Left lung (tissue), 10 donors: ENCODE measurements around the gene TSLP. TPM values are rescaled to one million over a fixed set of nuclear protein-coding genes. Genes with fewer than 3 reads are reported as not detected.

Source experiments
- ATAC-seq: fragments of 200-7000 bp; cut with Tn5 transposase; one replicate; pipeline ENCODE4 v1.9.1; 2020; ENCODE audit warnings: moderate library complexity
- DNase-seq, 4 donors: peaks; one replicate each; pipeline ENCODE4 v3.0.0-alpha.2; 2013 to 2020
- H3K27ac ChIP-seq, 2 donors: fragments of 200-600 bp; sonication (generic) in 1 of 2; one replicate each; pipeline versions ENCODE4 v1.5.0 to v1.8.0; 2020 to 2021
- H3K27me3 ChIP-seq, 2 donors: fragments of 200-600 bp; sonication (generic) in 1 of 2; one replicate each; pipeline versions ENCODE4 v1.5.0 to v1.8.0; 2020 to 2021
- H3K36me3 ChIP-seq, 2 donors: fragments of 200-600 bp; sonication (generic) in 1 of 2; one replicate each; pipeline versions ENCODE4 v1.5.0 to v1.8.0; 2020 to 2021
- H3K4me1 ChIP-seq, 2 donors: fragments of 200-600 bp; one replicate each; pipeline ENCODE4 v1.8.0; 2021
- H3K4me3 ChIP-seq, 2 donors: fragments of 200-600 bp; sonication (generic) in 1 of 2; one replicate each; pipeline versions ENCODE4 v1.5.0 to v1.8.0; 2020 to 2021; ENCODE audit warnings: mild to moderate bottlenecking in 1 of 2
- H3K9me3 ChIP-seq, 2 donors: fragments of 200-600 bp; sonication (generic) in 1 of 2; one replicate each; pipeline versions ENCODE4 v1.5.0 to v1.8.0; 2020 to 2021
- CTCF ChIP-seq, 2 donors: fragments of 200-600 bp; sonication (generic) in 1 of 2; IDR thresholded peaks; one replicate each; pipeline versions ENCODE4 v1.5.0 to v1.8.0; 2021; ENCODE audit warnings: antibody characterized with exemption in 2 of 2
- intact Hi-C, 2 donors: fragments of 100-400 bp; cut with DNase I; formaldehyde crosslinking; loops; one replicate each; pipeline versions ENCODE4 v1.11.2 to v1.14.2; 2022
- polyA plus RNA-seq, 6 donors: library from polyadenylated mRNA; unstranded; fragments of 120-200 nt; gene quantifications; one replicate each; pipeline ENCODE4 v1.2.1, GENCODE V29; 2013; ENCODE audit not compliant: insufficient read length in 6 of 6
- total RNA-seq, 2 donors: library from RNA; stranded (reverse); fragmentation: NEBNext Ultra II Directional; extraction: Animal tissue kit (Norgen Biotek cat#: 25700); gene quantifications; one replicate each; pipeline ENCODE4 v1.2.1, GENCODE V29; 2021
- donor health status: DM: no; HTN: yes; CAD: no.
- donor health status: DM: no; HTN: no; CAD: no.

The TSLP gene
- total and polyA plus RNA-seq, 8 donors: 0.60 to 2.0 (median 0.90) TPM

- H3K36me3 ChIP-seq: peaks cover 0 to 84% of the 10 kb centered on the region in 2 donors
- H3K4me1 ChIP-seq: no peaks in the 10 kb centered on the region
- no peak overlapping the region for H3K4me3 ChIP-seq
- no peaks in the 10 kb centered on the region for H3K9me3 ChIP-seq
- H3K27me3 ChIP-seq: no peaks in the 10 kb centered on the region
- H3K27ac ChIP-seq: no peak overlapping the region
- no peak for ATAC-seq
- no peak for DNase-seq
- no peak for TF ChIP-seq CTCF (IDR thresholded peaks at IDR 0.05)
- intact Hi-C loops: no loop called here
Measured at GRCh38 chr5:111124793-111125192, 53.3 kb downstream of the TSLP start.

- DNase-seq (no peak), ATAC-seq (no peak)
- intact Hi-C loops: no loop called here
- TF ChIP-seq CTCF (IDR thresholded peaks at IDR 0.05): no peak
- peaks cover 0 to 63% of the 10 kb centered on the region in 2 donors for H3K36me3 ChIP-seq
- no peak overlapping the region for H3K4me3 ChIP-seq
- no peaks in the 10 kb centered on the region for H3K27me3 ChIP-seq
- no peaks in the 10 kb centered on the region for H3K4me1 ChIP-seq
- H3K27ac ChIP-seq: no peak overlapping the region
- no peaks in the 10 kb centered on the region for H3K9me3 ChIP-seq
Measured at GRCh38 chr5:111126896-111127295, 55.4 kb downstream of the TSLP start.

Other genes starting within 250 kb of the TSLP start
- gene WDR36, start 20.6 kb downstream of the TSLP start, total RNA-seq: 10 to 100 TPM; 23.1 to 29.6 TPM
- 10 to 100 TPM; 30.3 to 37.9 (median 34.2) TPM for gene WDR36, start 20.6 kb downstream of the TSLP start, polyA plus RNA-seq
- 1 to 10 TPM; 1.0 to 1.1 TPM for gene CAMK4, start 152.7 kb downstream of the TSLP start, total RNA-seq
- gene CAMK4, start 152.7 kb downstream of the TSLP start, polyA plus RNA-seq: 10 to 100 TPM; 14.2 to 18.3 (median 15.5) TPM